Thoracic aorta (tissue), 2 donors: ENCODE results near the gene METTL1. TPM values are rescaled to one million over a fixed set of nuclear protein-coding genes. Genes with fewer than 3 reads are reported as not detected.
A peak's percentile ranks its signal among the peaks of the same experiment; 100 is the strongest.

Source experiments
- ATAC-seq: fragments of 150-250 bp; one replicate; pipeline ENCODE4 v1.8.0; 2017; ENCODE audit warnings: low read depth; ENCODE audit not compliant: insufficient number of reproducible peaks, low FRiP score
- DNase-seq: peaks from one replicate; pipeline ENCODE4 v3.0.0-alpha.2; 2020; ENCODE audit warnings: low spot score
- H3K27ac ChIP-seq, 2 donors: fragments of 200-600 bp; sonication (generic); 1 replicate in 1 of 2; 2 replicates in 1 of 2; pipeline ENCODE4 v1.5.1; 2016; ENCODE audit warnings: mild to moderate bottlenecking in 2 of 2, moderate library complexity in 2 of 2
- H3K27me3 ChIP-seq: fragments of 200-600 bp; sonication (generic); replicated peaks from 2 replicates; pipeline ENCODE4 v1.6.0; 2016; ENCODE audit warnings: mild to moderate bottlenecking; ENCODE audit not compliant: insufficient read depth
- H3K36me3 ChIP-seq: fragments of 200-600 bp; sonication (generic); one replicate; pipeline ENCODE4 v1.5.1; 2016
- H3K4me1 ChIP-seq, 2 donors: fragments of 200-600 bp; sonication (generic); 1 replicate in 1 of 2; 2 replicates in 1 of 2; pipeline versions ENCODE4 v1.5.1 to v1.6.0; 2016; ENCODE audit warnings: low read depth in 2 of 2, mild to moderate bottlenecking in 1 of 2; ENCODE audit not compliant: control insufficient read depth in 1 of 2
- H3K4me3 ChIP-seq: fragments of 200-600 bp; sonication (generic); 2 replicates; pipeline ENCODE4 v1.5.1; 2016; ENCODE audit warnings: mild to moderate bottlenecking
- H3K9me3 ChIP-seq: fragments of 200-600 bp; sonication (generic); 2 replicates; pipeline ENCODE4 v1.5.1; 2016
- CTCF ChIP-seq: fragments of 200-600 bp; sonication (generic); IDR thresholded peaks from one replicate; pipeline ENCODE4 v1.5.1; 2019; ENCODE audit warnings: antibody characterized with exemption
- total RNA-seq, 2 donors: library from RNA; depleted of rRNA; stranded (reverse); fragments of >200 nt; gene quantifications; one replicate each; pipeline versions ENCODE4 v1.1.0 to v1.2.3, GENCODE V29; 2016

The METTL1 gene
- total RNA-seq, 2 donors from 2014 or later: 10.4 to 13.5 TPM

DNA sequence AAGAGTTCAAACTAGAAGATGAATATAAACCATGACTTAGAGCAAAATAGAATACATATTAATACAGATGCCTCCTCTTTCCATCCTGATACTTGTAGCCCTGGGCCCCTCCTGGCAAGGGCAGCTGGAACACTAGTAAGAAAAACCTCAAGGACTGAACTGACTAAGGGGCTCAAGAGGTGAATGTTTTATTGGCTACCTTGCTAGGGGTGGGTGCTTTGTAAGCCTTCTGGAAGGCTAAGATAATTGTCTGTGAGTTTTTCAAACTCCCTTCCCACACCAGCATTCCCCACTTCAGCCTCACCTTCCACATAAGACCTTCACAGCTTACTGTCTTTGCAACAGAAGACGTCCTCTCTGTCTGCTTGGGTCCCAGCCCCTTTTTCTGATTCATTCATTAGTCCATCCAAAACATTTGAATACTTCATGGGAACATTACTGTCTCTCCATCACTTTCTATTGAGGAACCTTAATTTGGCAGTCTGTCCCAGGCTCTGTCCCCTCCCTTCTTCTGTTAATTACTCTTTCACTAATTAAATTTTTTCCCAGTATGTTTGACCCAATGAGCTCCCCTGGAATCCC, 18.1 kb downstream of the METTL1 start:
- no peak overlapping the region for H3K27ac ChIP-seq
- no peak for TF ChIP-seq CTCF
- peak overlapping the region; percentile 81 for H3K4me3 ChIP-seq
- peaks cover 16% of the 10 kb centered on the region for H3K36me3 ChIP-seq
- ATAC-seq (no peak), DNase-seq (no peak)
- H3K9me3 ChIP-seq: no peaks in the 10 kb centered on the region
- peaks cover 25 to 33% of the 10 kb centered on the region in 2 donors for H3K4me1 ChIP-seq
- H3K27me3 ChIP-seq: no peaks in the 10 kb centered on the region

GRCh38 chr12:57752668-57753000, 19.3 kb downstream of the METTL1 start:
- Histone ChIP-seq H3K27me3 (no peaks in the 10 kb centered on the region), H3K27ac (peak overlapping the region in 1 of 2 donors; percentile 50), H3K4me3 (peak overlapping the region; percentile 90), H3K9me3 (no peaks in the 10 kb centered on the region), H3K4me1 (peaks cover 25 to 33% of the 10 kb centered on the region in 2 donors), H3K36me3 (peaks cover 14% of the 10 kb centered on the region)
- DNase-seq (no peak), ATAC-seq (no peak)
- no peak for TF ChIP-seq CTCF

DNA sequence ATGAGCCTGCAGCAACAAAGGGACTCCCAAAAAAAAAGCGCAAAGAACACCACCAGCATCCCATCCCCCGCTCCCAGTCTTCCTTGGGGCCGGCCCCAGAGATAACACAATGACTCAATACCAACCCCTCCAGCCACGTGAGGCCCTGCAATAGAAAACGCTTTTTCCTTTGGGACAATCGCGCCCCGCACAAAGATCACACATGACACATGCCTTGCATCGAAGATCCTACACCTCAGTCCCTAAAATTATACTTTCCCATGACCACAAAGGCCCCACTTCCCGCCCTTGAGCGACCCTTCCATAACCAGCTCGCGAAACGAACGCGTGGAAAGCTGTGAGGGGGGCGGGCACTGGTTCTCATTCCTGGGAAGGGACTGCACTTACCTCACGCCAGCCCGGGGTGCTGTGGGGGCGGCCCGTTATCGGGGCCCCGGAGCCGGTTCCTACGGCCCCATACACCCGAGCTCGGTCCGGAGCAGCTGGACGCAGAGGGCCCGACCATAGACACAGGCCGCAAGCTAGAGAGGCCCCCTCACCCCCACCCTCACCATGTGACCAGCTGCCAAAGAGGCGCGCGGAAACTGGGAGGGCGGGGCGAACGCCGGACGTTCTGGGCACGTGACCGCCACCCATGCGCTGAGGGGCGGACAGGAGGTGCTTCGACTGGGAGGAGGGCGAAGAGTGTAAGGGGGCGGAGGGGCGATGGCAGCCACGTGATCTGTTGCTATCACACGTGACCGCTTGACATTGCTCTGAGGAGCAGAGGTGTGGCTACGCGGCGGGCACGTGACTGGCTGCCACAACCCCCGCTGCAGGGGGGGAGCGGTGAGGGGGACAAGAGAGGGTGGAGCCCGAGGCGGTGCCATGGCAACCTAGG, 19.9 kb downstream of the METTL1 start, which contains the start of gene CDK4:
CDK4 (minus strand) TSS at position 523 of the 880 bp plus-strand sequence. CDS start 593 bp downstream, outside the sequence.
- peaks cover 19% of the 10 kb centered on the region for H3K36me3 ChIP-seq
- H3K27ac ChIP-seq: peak within 1 kb of the TSS; percentile 83 to 86
- DNase-seq (peak; percentile 98), ATAC-seq (peak; percentile 92)
- H3K4me3 ChIP-seq: peak within 1 kb of the TSS; percentile 90
- H3K4me1 ChIP-seq: peaks cover 25 to 33% of the 10 kb centered on the region in 2 donors
- no peak for TF ChIP-seq CTCF
- no peaks in the 10 kb centered on the region for H3K9me3 ChIP-seq
- no peaks in the 10 kb centered on the region for H3K27me3 ChIP-seq

DNA sequence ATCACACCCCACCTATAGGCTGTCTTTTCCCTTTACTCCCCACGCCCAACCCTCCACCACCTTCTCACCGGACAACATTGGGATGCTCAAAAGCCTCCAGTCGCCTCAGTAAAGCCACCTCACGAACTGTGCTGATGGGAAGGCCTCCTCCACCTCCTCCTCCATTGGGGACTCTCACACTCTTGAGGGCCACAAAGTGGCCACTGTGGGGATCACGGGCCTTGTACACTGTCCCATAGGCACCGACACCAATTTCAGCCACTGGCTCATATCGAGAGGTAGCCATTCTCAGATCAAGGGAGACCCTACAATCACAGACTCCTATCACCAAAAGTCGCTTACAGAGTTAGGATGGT, 20.5 kb downstream of the METTL1 start:
- ATAC-seq (no peak), DNase-seq (no peak)
- no peaks in the 10 kb centered on the region for H3K9me3 ChIP-seq
- no peak for TF ChIP-seq CTCF
- H3K27ac ChIP-seq: peak overlapping the region; percentile 83 to 86
- peak overlapping the region; percentile 90 for H3K4me3 ChIP-seq
- H3K27me3 ChIP-seq: no peaks in the 10 kb centered on the region
- H3K4me1 ChIP-seq: peaks cover 24 to 30% of the 10 kb centered on the region in 2 donors
- H3K36me3 ChIP-seq: peaks cover 21% of the 10 kb centered on the region
